Prostate gland (tissue), 2 donors: Measurements from ENCODE around the gene SLC38A10. TPM values are rescaled to one million over a fixed set of nuclear protein-coding genes. Genes with fewer than 3 reads are reported as not detected.

ENCODE experiments used
- DNase-seq: peaks from one replicate; pipeline ENCODE4 v3.0.0-alpha.2; 2019; ENCODE audit warnings: low spot score
- H3K27ac ChIP-seq, 2 donors: fragments of 200-600 bp; sonication (generic); 2 replicates each; pipeline ENCODE4 v1.5.1; 2017 to 2019
- H3K27me3 ChIP-seq: fragments of 200-600 bp; sonication (generic); replicated peaks from 2 replicates; pipeline ENCODE4 v1.5.1; 2019; ENCODE audit not compliant: insufficient read depth
- H3K36me3 ChIP-seq, 2 donors: fragments of 200-600 bp; sonication (generic); 1 replicate in 1 of 2; 2 replicates in 1 of 2; pipeline versions ENCODE4 v1.5.1 to v1.8.1; 2017 to 2019
- H3K4me1 ChIP-seq: fragments of 200-600 bp; sonication (generic); replicated peaks from 2 replicates; pipeline ENCODE4 v1.5.1; 2019
- H3K4me3 ChIP-seq, 2 donors: fragments of 200-600 bp; sonication (generic); 2 replicates each; pipeline ENCODE4 v1.5.1; 2017 to 2019
- H3K9me3 ChIP-seq: fragments of 200-600 bp; sonication (generic); 2 replicates; pipeline ENCODE4 v1.5.1; 2017
- CTCF ChIP-seq, 4 experiments: fragments of 200-600 bp in 2 of 4; fragments of 450-650 bp in 2 of 4; sonication (generic) in 2 of 4; IDR thresholded peaks; 1 replicate in 3 of 4; 2 replicates in 1 of 4; pipeline ENCODE4 v1.5.1; 2016 to 2019; ENCODE audit warnings: antibody characterized with exemption in 4 of 4, mild to moderate bottlenecking in 2 of 4, moderate library complexity in 2 of 4
- POLR2A ChIP-seq: fragments of 450-650 bp; IDR thresholded peaks from one replicate; pipeline ENCODE4 v1.6.1; 2016; ENCODE audit warnings: antibody characterized with exemption, mild to moderate bottlenecking
- POLR2AphosphoS5 ChIP-seq: sonication (generic); formaldehyde crosslinking; IDR thresholded peaks from one replicate; pipeline ENCODE4 v1.6.1; 2017; ENCODE audit warnings: antibody characterized with exemption
- WGBS: methylation state at CpG from one replicate; pipeline ENCODE4 v1.1.5; 2018; 5-methylcytosine and 5-hydroxymethylcytosine counted together
- intact Hi-C: fragments of 100-400 bp; cut with DNase I; formaldehyde crosslinking; loops from one replicate; pipeline ENCODE4 v1.14.2; 2022
- total RNA-seq, 2 donors: library from RNA; depleted of rRNA; stranded (reverse); fragments of >200 nt; gene quantifications; one replicate each; pipeline ENCODE4 v1.1.0, GENCODE V29; 2016

Gene SLC38A10
- total RNA-seq, 2 donors from 2014 or later: 104 to 167 TPM

- no peak overlapping the region for H3K4me3 ChIP-seq
- H3K27me3 ChIP-seq: no peaks in the 10 kb centered on the region
- H3K27ac ChIP-seq: no peak overlapping the region
- 93% methylated on average over 39 of the region's 39 CpGs for WGBS
- peaks cover 2% of the 10 kb centered on the region for H3K4me1 ChIP-seq
- DNase-seq: no peak
- TF ChIP-seq POLR2AphosphoS5: no peak
- no peak for TF ChIP-seq CTCF (IDR thresholded peaks at IDR 0.05)
- TF ChIP-seq POLR2A: no peak
- no peaks in the 10 kb centered on the region for H3K36me3 ChIP-seq
- no peaks in the 10 kb centered on the region for H3K9me3 ChIP-seq
- intact Hi-C loops: no loop called here
Measured at GRCh38 chr17:81304196-81305015, 9.3 kb upstream of the SLC38A10 start.

GRCh38 chr17:81303385-81303784, 8.3 kb upstream of the SLC38A10 start:
- no peaks in the 10 kb centered on the region for H3K9me3 ChIP-seq
- no peak for DNase-seq
- no peak overlapping the region for H3K27ac ChIP-seq
- intact Hi-C loops: no loop called here
- no peaks in the 10 kb centered on the region for H3K27me3 ChIP-seq
- H3K36me3 ChIP-seq: no peaks in the 10 kb centered on the region
- no peak overlapping the region for H3K4me3 ChIP-seq
- WGBS: 77% methylated on average over 11 of the region's 11 CpGs
- no peaks in the 10 kb centered on the region for H3K4me1 ChIP-seq
- TF ChIP-seq POLR2A: no peak

- Histone ChIP-seq H3K27me3 (no peaks in the 10 kb centered on the region), H3K4me3 (no peak overlapping the region), H3K9me3 (no peaks in the 10 kb centered on the region), H3K36me3 (no peaks in the 10 kb centered on the region), H3K27ac (no peak overlapping the region), H3K4me1 (no peaks in the 10 kb centered on the region)
- DNase-seq: no peak
- intact Hi-C loops: no loop called here
- TF ChIP-seq CTCF (IDR thresholded peaks at IDR 0.05) (no peak), POLR2A (no peak), POLR2AphosphoS5 (no peak)
- WGBS: 81% methylated on average over 15 of the region's 15 CpGs
Measured at GRCh38 chr17:81302861-81303333, 7.8 kb upstream of the SLC38A10 start.

GRCh38 chr17:81302324-81302723, 7.2 kb upstream of the SLC38A10 start:
- no peak for DNase-seq
- Histone ChIP-seq H3K4me1 (no peaks in the 10 kb centered on the region), H3K36me3 (no peaks in the 10 kb centered on the region), H3K9me3 (no peaks in the 10 kb centered on the region), H3K4me3 (no peak overlapping the region), H3K27me3 (no peaks in the 10 kb centered on the region), H3K27ac (no peak overlapping the region)
- TF ChIP-seq POLR2AphosphoS5: no peak
- no peak for TF ChIP-seq CTCF (IDR thresholded peaks at IDR 0.05)
- no peak for TF ChIP-seq POLR2A
- 85% methylated on average over 10 of the region's 10 CpGs for WGBS
- intact Hi-C loops: no loop called here

GRCh38 chr17:81301195-81302144, 6.4 kb upstream of the SLC38A10 start:
- no peak for DNase-seq
- no peak overlapping the region for H3K27ac ChIP-seq
- no peak for TF ChIP-seq CTCF (IDR thresholded peaks at IDR 0.05)
- TF ChIP-seq POLR2AphosphoS5: no peak
- TF ChIP-seq POLR2A: no peak
- no peaks in the 10 kb centered on the region for H3K4me1 ChIP-seq
- no peaks in the 10 kb centered on the region for H3K27me3 ChIP-seq
- WGBS: 38% methylated on average over 37 of the region's 37 CpGs
- no peak overlapping the region for H3K4me3 ChIP-seq
- intact Hi-C loops: no loop called here
- H3K36me3 ChIP-seq: no peaks in the 10 kb centered on the region
- no peaks in the 10 kb centered on the region for H3K9me3 ChIP-seq
